CD4-positive, alpha-beta T cell (primary cell): Measurements from ENCODE around the gene CHCHD10. TPM values are rescaled to one million over a fixed set of nuclear protein-coding genes. Genes with fewer than 3 reads are reported as not detected.
A peak's percentile ranks its signal among the peaks of the same experiment; 100 is the strongest.

ENCODE experiments used
- ATAC-seq: fragments of 200-7000 bp; cut with Tn5 transposase; one replicate; pipeline ENCODE4 v1.10.0; 2022; ENCODE audit warnings: mild to moderate bottlenecking; ENCODE audit not compliant: poor library complexity
- CTCF ChIA-PET: fragments of 350-600 bp; sonication (Branson Sonifier 250); formaldehyde crosslinking; loops from one replicate; lab custom pipeline; 2021; ENCODE audit warnings: antibody characterized with exemption, inconsistent platforms; lab: Charles Lee
- POLR2A ChIA-PET: fragments of 350-600 bp; sonication (Branson Sonifier 250); formaldehyde crosslinking; loops from one replicate; lab custom pipeline; 2021; ENCODE audit warnings: antibody characterized with exemption, inconsistent platforms; lab: Charles Lee
- DNase-seq, 14 experiments: peaks; one replicate each; pipeline ENCODE4 v3.0.0-alpha.2; 2013 to 2020; ENCODE audit warnings: mixed read lengths in 2 of 14
- H3K27ac ChIP-seq, 2 donors: one replicate each; pipeline versions ENCODE4 v1.5.1 to v1.7.0; 2013; ENCODE audit warnings: low read length in 2 of 2, low read depth in 1 of 2, mild to moderate bottlenecking in 1 of 2
- H3K27me3 ChIP-seq, 2 experiments: 1 replicate in 1 of 2; 2 replicates in 1 of 2; pipeline versions ENCODE4 v1.6.1 to v1.7.0; 2013; ENCODE audit warnings: low read length in 2 of 2, control low read depth in 1 of 2, mild to moderate bottlenecking in 1 of 2, moderate library complexity in 1 of 2; ENCODE audit not compliant: insufficient read depth in 2 of 2, control insufficient read depth in 1 of 2
- H3K36me3 ChIP-seq: one replicate; pipeline ENCODE4 v1.6.1; 2013; ENCODE audit warnings: low read length, control low read depth; ENCODE audit not compliant: insufficient read depth
- H3K4me1 ChIP-seq: one replicate; pipeline ENCODE4 v1.6.1; 2013; ENCODE audit warnings: low read length, control low read depth; ENCODE audit not compliant: insufficient read depth
- H3K4me3 ChIP-seq: one replicate; pipeline ENCODE4 v1.5.1; 2013; ENCODE audit warnings: mild to moderate bottlenecking, low read length, moderate library complexity
- H3K9me3 ChIP-seq, 2 experiments: 1 replicate in 1 of 2; 2 replicates in 1 of 2; pipeline versions ENCODE4 v1.6.1 to v1.7.0; 2013; ENCODE audit warnings: low read length in 2 of 2, mild to moderate bottlenecking in 2 of 2, control low read depth in 1 of 2, moderate library complexity in 1 of 2; ENCODE audit not compliant: control insufficient read depth in 1 of 2, insufficient read depth in 1 of 2
- H3K27ac Mint-ChIP-seq: one replicate; pipeline ENCODE4 v1.8.0; 2020; ENCODE audit warnings: mixed read lengths
- H3K27me3 Mint-ChIP-seq: one replicate; pipeline ENCODE4 v1.8.0; 2021; ENCODE audit warnings: mixed read lengths
- H3K36me3 Mint-ChIP-seq: one replicate; pipeline ENCODE4 v1.8.0; 2021; ENCODE audit warnings: low read depth, mixed read lengths
- H3K4me1 Mint-ChIP-seq: one replicate; pipeline ENCODE4 v1.8.0; 2021; ENCODE audit warnings: low read depth, mixed read lengths
- H3K4me3 Mint-ChIP-seq: one replicate; pipeline ENCODE4 v1.8.0; 2020; ENCODE audit warnings: mild to moderate bottlenecking, mixed read lengths
- H3K9me3 Mint-ChIP-seq: one replicate; pipeline ENCODE4 v1.8.0; 2020; ENCODE audit warnings: mixed read lengths
- intact Hi-C, 2 experiments: fragments of 100-400 bp; cut with DNase I in 1 of 2; cut with micrococcal nuclease in 1 of 2; formaldehyde crosslinking; loops; one replicate each; pipeline versions ENCODE4 v1.15.1 to v1.9.0; 2023 to 2025; cut with DNase I, micrococcal nuclease
- total RNA-seq, 174 experiments: library from RNA in 2 of 174; stranded (reverse) in 2 of 174; gene quantifications; one replicate each; pipeline ENCODE4 v1.2.3 and lab custom pipeline; 2021 to 2026
- TF ChIP-seq, protein P1 (sequence below): fragments of 200-600 bp; IDR thresholded peaks from one replicate; pipeline ENCODE4 v1.8.0; 2022; ENCODE audit warnings: antibody characterized with exemption, mild to moderate bottlenecking

The CHCHD10 gene
- total RNA-seq, 2 experiments from 2014 or later: 34.4 to 43.0 TPM

DNA sequence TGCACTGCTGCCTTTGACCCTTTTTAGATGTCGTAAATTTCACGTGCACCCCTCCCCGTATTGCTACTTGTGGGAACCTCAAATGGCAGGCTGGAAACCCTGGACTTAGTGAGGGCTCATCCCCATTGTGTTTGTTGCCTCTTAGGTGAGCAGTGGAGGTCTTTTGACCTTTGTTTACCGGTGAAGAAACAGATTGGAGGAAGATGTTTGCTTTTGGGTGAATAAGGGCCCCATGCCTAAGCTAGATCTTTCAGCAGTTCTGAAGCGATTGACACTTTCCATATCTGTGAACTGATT, 19.8 kb upstream of the CHCHD10 start:
- ATAC-seq (peak; percentile 38), DNase-seq (no peak)
- no peaks in the 10 kb centered on the region for H3K9me3 Mint-ChIP-seq
- peaks cover 28% of the 10 kb centered on the region for H3K36me3 Mint-ChIP-seq
- no peaks in the 10 kb centered on the region for H3K27me3 Mint-ChIP-seq
- no peaks in the 10 kb centered on the region for H3K27me3 ChIP-seq
- H3K4me3 Mint-ChIP-seq: peak overlapping the region; percentile 91
- H3K27ac Mint-ChIP-seq: peak overlapping the region; percentile 90
- peak overlapping the region; percentile 70 to 98 for H3K27ac ChIP-seq
- intact Hi-C loops: loop anchor here (1.0 to 10.0 kb wide), 8 partner anchors 15 to 227 kb away; partner anchors contain the start of genes CABIN1 (in 2 of the 2), DERL3 (in 2 of the 2), ZNF70 (in 2 of the 2) and MMP11 (in 1 of the 2)
- H3K9me3 ChIP-seq: no peaks in the 10 kb centered on the region
- H3K36me3 ChIP-seq: peaks cover 18% of the 10 kb centered on the region
- H3K4me1 Mint-ChIP-seq: peaks cover 41% of the 10 kb centered on the region
- peak overlapping the region; percentile 83 for H3K4me3 ChIP-seq
- H3K4me1 ChIP-seq: peaks cover 50% of the 10 kb centered on the region
- TF ChIP-seq, protein P1, sequence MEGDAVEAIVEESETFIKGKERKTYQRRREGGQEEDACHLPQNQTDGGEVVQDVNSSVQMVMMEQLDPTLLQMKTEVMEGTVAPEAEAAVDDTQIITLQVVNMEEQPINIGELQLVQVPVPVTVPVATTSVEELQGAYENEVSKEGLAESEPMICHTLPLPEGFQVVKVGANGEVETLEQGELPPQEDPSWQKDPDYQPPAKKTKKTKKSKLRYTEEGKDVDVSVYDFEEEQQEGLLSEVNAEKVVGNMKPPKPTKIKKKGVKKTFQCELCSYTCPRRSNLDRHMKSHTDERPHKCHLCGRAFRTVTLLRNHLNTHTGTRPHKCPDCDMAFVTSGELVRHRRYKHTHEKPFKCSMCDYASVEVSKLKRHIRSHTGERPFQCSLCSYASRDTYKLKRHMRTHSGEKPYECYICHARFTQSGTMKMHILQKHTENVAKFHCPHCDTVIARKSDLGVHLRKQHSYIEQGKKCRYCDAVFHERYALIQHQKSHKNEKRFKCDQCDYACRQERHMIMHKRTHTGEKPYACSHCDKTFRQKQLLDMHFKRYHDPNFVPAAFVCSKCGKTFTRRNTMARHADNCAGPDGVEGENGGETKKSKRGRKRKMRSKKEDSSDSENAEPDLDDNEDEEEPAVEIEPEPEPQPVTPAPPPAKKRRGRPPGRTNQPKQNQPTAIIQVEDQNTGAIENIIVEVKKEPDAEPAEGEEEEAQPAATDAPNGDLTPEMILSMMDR: no peak
- POLR2A ChIA-PET: interaction anchor here (0.6 to 3.4 kb wide), 11 partner anchors 15 to 225 kb away, joined by 4 to 23 read pairs (median 8); partner anchors contain the start of genes C22orf15, CABIN1, CHCHD10 and MIF
- CTCF ChIA-PET: interaction anchor here (1.9 kb wide), 1 partner anchor 62 kb away, joined by 6 read pairs; no protein-coding TSS in a partner anchor

DNA sequence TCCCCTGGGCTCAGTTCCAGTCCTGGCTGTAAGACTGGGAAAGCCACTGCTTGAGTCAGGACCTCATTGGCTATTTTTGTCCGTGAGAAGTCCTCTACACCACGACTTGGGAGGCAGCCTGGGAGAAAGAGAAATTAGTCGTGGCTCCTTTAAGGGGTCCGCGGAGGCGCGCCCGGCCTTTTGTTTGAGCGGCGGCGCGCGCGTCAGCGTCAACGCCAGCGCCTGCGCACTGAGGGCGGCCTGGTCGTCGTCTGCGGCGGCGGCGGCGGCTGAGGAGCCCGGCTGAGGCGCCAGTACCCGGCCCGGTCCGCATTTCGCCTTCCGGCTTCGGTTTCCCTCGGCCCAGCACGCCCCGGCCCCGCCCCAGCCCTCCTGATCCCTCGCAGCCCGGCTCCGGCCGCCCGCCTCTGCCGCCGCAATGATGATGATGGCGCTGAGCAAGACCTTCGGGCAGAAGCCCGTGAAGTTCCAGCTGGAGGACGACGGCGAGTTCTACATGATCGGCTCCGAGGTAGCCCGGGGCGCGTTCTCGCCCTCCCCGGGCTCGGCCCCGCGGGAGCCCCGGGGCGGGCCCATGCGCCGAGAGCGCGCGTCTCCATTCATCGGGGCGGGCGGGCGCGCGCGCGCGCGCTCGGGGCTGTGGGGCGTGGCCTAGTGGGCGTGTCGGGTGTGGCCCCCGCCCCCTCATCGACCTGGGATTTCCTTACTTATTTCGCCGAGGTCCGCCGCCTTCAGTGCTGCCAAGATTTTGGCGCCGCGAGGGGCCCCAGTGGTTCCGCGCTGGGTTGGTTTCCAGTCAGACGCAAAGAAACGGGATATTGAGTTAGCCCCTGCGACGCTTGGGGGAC, 19.2 kb upstream of the CHCHD10 start, which contains the start of gene SMARCB1:
TSS of gene SMARCB1 (plus strand) at position 215 of the 848 bp plus-strand sequence. CDS start at position 419, 204 bp downstream.
- Mint-ChIP-seq H3K4me3 (peak within 1 kb of the TSS; percentile 91), H3K9me3 (no peaks in the 10 kb centered on the region), H3K27me3 (no peaks in the 10 kb centered on the region), H3K36me3 (peaks cover 23% of the 10 kb centered on the region), H3K27ac (peak within 1 kb of the TSS; percentile 90), H3K4me1 (peaks cover 35% of the 10 kb centered on the region)
- Histone ChIP-seq H3K27me3 (no peaks in the 10 kb centered on the region), H3K4me1 (peaks cover 44% of the 10 kb centered on the region), H3K27ac (peak within 1 kb of the TSS; percentile 93 to 98), H3K4me3 (peak within 1 kb of the TSS; percentile 83), H3K36me3 (peaks cover 13% of the 10 kb centered on the region), H3K9me3 (no peaks in the 10 kb centered on the region)
- TF ChIP-seq, protein P1: no peak
- POLR2A ChIA-PET: interaction anchor here (0.9 to 3.4 kb wide), 14 partner anchors 9 to 641 kb away, joined by 3 to 23 read pairs (median 8); partner anchors contain the start of genes ADORA2A, C22orf15, CABIN1 and CHCHD10
- intact Hi-C loops: loop anchor here (1.0 to 10.0 kb wide), 9 partner anchors 15 to 228 kb away; partner anchors contain the start of genes CABIN1 (in 2 of the 2), DERL3 (in 2 of the 2), ZNF70 (in 2 of the 2) and MIF (in 1 of the 2)
- ATAC-seq (peak; percentile 76), DNase-seq (peak; percentile 80 to 96 (median 88))
- CTCF ChIA-PET: interaction anchor here (1.9 kb wide), 1 partner anchor 63 kb away, joined by 6 read pairs; no protein-coding TSS in a partner anchor

DNA sequence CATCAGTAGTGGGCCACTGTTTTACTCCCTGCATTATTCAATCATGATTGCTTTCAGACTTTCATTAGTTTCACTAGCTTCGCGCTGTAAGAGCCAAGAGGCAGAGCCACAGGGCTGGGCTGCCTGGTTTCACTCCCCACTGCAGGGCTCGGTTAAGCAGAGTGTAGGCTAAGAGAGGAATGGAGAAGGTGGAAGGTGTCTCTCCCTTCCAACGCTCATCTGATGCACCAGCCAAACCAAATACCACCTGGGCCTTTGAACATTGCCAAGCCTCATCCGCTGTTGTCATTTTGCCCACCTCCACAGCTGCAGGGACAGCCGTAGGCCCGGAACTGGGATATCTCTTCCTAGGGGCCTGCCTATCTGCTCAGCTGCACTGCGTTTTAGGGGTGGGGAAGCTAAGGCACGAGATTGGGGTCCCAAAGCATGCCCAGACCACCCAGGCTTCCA, 18.5 kb upstream of the CHCHD10 start:
- CTCF ChIA-PET: no interaction called here
- Histone ChIP-seq H3K4me1 (peaks cover 44% of the 10 kb centered on the region), H3K27me3 (no peaks in the 10 kb centered on the region), H3K4me3 (peak overlapping the region; percentile 83), H3K9me3 (no peaks in the 10 kb centered on the region), H3K27ac (peak overlapping the region; percentile 93 to 98), H3K36me3 (peaks cover 10% of the 10 kb centered on the region)
- ATAC-seq: no peak
- DNase-seq: peak in 2 of 14 experiments; percentile 30 to 38
- H3K4me1 Mint-ChIP-seq: peaks cover 35% of the 10 kb centered on the region
- H3K27me3 Mint-ChIP-seq: no peaks in the 10 kb centered on the region
- peaks cover 19% of the 10 kb centered on the region for H3K36me3 Mint-ChIP-seq
- intact Hi-C loops: loop anchor here (1.0 to 10.0 kb wide), 7 partner anchors 35 to 229 kb away; partner anchors contain the start of genes CABIN1 (in 2 of the 2), DERL3 (in 2 of the 2), MIF (in 1 of the 2) and SLC2A11 (in 1 of the 2)
- peak overlapping the region; percentile 91 for H3K4me3 Mint-ChIP-seq
- TF ChIP-seq, protein P1: no peak
- H3K27ac Mint-ChIP-seq: peak overlapping the region; percentile 90
- POLR2A ChIA-PET: interaction anchor here (0.9 to 3.4 kb wide), 15 partner anchors 8 to 641 kb away, joined by 3 to 23 read pairs (median 8); partner anchors contain the start of genes ADORA2A, C22orf15, CABIN1 and CHCHD10
- no peaks in the 10 kb centered on the region for H3K9me3 Mint-ChIP-seq
